Dendritic cell treated with granulocyte-macrophage colony-stimulating factor and Interleukin-4, amounts not matched to agents 40 ng/mL and 50 ng/mL, for 4 days (primary cell): ENCODE results near the gene ABCC4.

Experiments
- H3K27ac Mint-ChIP-seq: one replicate; pipeline ENCODE4 v1.8.0; 2022; ENCODE audit warnings: mild to moderate bottlenecking, mixed read lengths
- H3K27me3 Mint-ChIP-seq: one replicate; pipeline ENCODE4 v1.8.0; 2022; ENCODE audit warnings: mild to moderate bottlenecking, mixed read lengths
- H3K36me3 Mint-ChIP-seq: one replicate; pipeline ENCODE4 v1.8.0; 2022; ENCODE audit warnings: low read depth, mixed read lengths
- H3K4me1 Mint-ChIP-seq: one replicate; pipeline ENCODE4 v1.8.0; 2022; ENCODE audit warnings: low read depth, mixed read lengths
- H3K4me3 Mint-ChIP-seq: one replicate; pipeline ENCODE4 v1.8.0; 2022; ENCODE audit warnings: mild to moderate bottlenecking, moderate library complexity, mixed read lengths
- H3K9me3 Mint-ChIP-seq: one replicate; pipeline ENCODE4 v1.8.0; 2022; ENCODE audit warnings: mixed read lengths
- intact Hi-C: fragments of 100-400 bp; cut with micrococcal nuclease; formaldehyde crosslinking; loops from one replicate; pipeline ENCODE4 v1.15.0; 2022

ABCC4 gene

GRCh38 chr13:95261956-95262355 lies 39.3 kb downstream of the ABCC4 start:
- Mint-ChIP-seq H3K27ac (no peak overlapping the region), H3K36me3 (peaks cover 37% of the 10 kb centered on the region), H3K4me3 (no peak overlapping the region), H3K27me3 (no peaks in the 10 kb centered on the region), H3K9me3 (peaks cover 9% of the 10 kb centered on the region), H3K4me1 (no peaks in the 10 kb centered on the region)
- intact Hi-C loops: no loop called here

- Mint-ChIP-seq H3K4me1 (no peaks in the 10 kb centered on the region), H3K27ac (no peak overlapping the region), H3K9me3 (no peaks in the 10 kb centered on the region), H3K27me3 (no peaks in the 10 kb centered on the region), H3K36me3 (peaks cover 19% of the 10 kb centered on the region), H3K4me3 (no peak overlapping the region)
- intact Hi-C loops: no loop called here
These were observed 41.2 kb downstream of the ABCC4 start for GRCh38 chr13:95260031-95260525.

GRCh38 chr13:95258619-95259194 lies 42.5 kb downstream of the ABCC4 start:
- Mint-ChIP-seq H3K27ac (peak overlapping the region; percentile 13), H3K9me3 (no peaks in the 10 kb centered on the region), H3K4me1 (no peaks in the 10 kb centered on the region), H3K4me3 (no peak overlapping the region), H3K36me3 (peaks cover 11% of the 10 kb centered on the region), H3K27me3 (no peaks in the 10 kb centered on the region)
- intact Hi-C loops: no loop called here

- H3K27ac Mint-ChIP-seq: no peak overlapping the region
- H3K36me3 Mint-ChIP-seq: peaks cover 11% of the 10 kb centered on the region
- H3K4me1 Mint-ChIP-seq: no peaks in the 10 kb centered on the region
- no peak overlapping the region for H3K4me3 Mint-ChIP-seq
- H3K27me3 Mint-ChIP-seq: no peaks in the 10 kb centered on the region
- H3K9me3 Mint-ChIP-seq: no peaks in the 10 kb centered on the region
- intact Hi-C loops: no loop called here
These were observed 43.2 kb downstream of the ABCC4 start for GRCh38 chr13:95258098-95258497.

- intact Hi-C loops: no loop called here
- Mint-ChIP-seq H3K27ac (no peak overlapping the region), H3K36me3 (peaks cover 7% of the 10 kb centered on the region), H3K9me3 (no peaks in the 10 kb centered on the region), H3K27me3 (no peaks in the 10 kb centered on the region), H3K4me1 (peaks cover 4% of the 10 kb centered on the region), H3K4me3 (no peak overlapping the region)
These were observed 45.2 kb downstream of the ABCC4 start for GRCh38 chr13:95256091-95256490.

GRCh38 chr13:95255072-95255732 lies 46.0 kb downstream of the ABCC4 start:
- Mint-ChIP-seq H3K9me3 (no peaks in the 10 kb centered on the region), H3K27me3 (no peaks in the 10 kb centered on the region), H3K4me1 (peaks cover 7% of the 10 kb centered on the region), H3K27ac (no peak overlapping the region), H3K36me3 (peaks cover 7% of the 10 kb centered on the region), H3K4me3 (no peak overlapping the region)
- intact Hi-C loops: no loop called here

- H3K4me1 Mint-ChIP-seq: peaks cover 7% of the 10 kb centered on the region
- no peaks in the 10 kb centered on the region for H3K27me3 Mint-ChIP-seq
- peaks cover 7% of the 10 kb centered on the region for H3K36me3 Mint-ChIP-seq
- intact Hi-C loops: no loop called here
- H3K4me3 Mint-ChIP-seq: no peak overlapping the region
- no peak overlapping the region for H3K27ac Mint-ChIP-seq
- H3K9me3 Mint-ChIP-seq: no peaks in the 10 kb centered on the region
These were observed 46.9 kb downstream of the ABCC4 start for GRCh38 chr13:95254339-95254738.

GRCh38 chr13:95253033-95253432 lies 48.2 kb downstream of the ABCC4 start:
- no peaks in the 10 kb centered on the region for H3K9me3 Mint-ChIP-seq
- H3K4me3 Mint-ChIP-seq: no peak overlapping the region
- no peak overlapping the region for H3K27ac Mint-ChIP-seq
- intact Hi-C loops: no loop called here
- H3K36me3 Mint-ChIP-seq: peaks cover 1% of the 10 kb centered on the region
- H3K27me3 Mint-ChIP-seq: no peaks in the 10 kb centered on the region
- peaks cover 7% of the 10 kb centered on the region for H3K4me1 Mint-ChIP-seq

GRCh38 chr13:95251641-95252040 lies 49.6 kb downstream of the ABCC4 start:
- no peak overlapping the region for H3K4me3 Mint-ChIP-seq
- peaks cover 19% of the 10 kb centered on the region for H3K4me1 Mint-ChIP-seq
- H3K36me3 Mint-ChIP-seq: peaks cover 11% of the 10 kb centered on the region
- H3K9me3 Mint-ChIP-seq: no peaks in the 10 kb centered on the region
- H3K27me3 Mint-ChIP-seq: no peaks in the 10 kb centered on the region
- intact Hi-C loops: no loop called here
- no peak overlapping the region for H3K27ac Mint-ChIP-seq

GRCh38 chr13:95250961-95251360 lies 50.3 kb downstream of the ABCC4 start:
- no peak overlapping the region for H3K4me3 Mint-ChIP-seq
- H3K4me1 Mint-ChIP-seq: peaks cover 26% of the 10 kb centered on the region
- H3K9me3 Mint-ChIP-seq: no peaks in the 10 kb centered on the region
- H3K27me3 Mint-ChIP-seq: no peaks in the 10 kb centered on the region
- H3K27ac Mint-ChIP-seq: peak overlapping the region; percentile 18
- intact Hi-C loops: no loop called here
- H3K36me3 Mint-ChIP-seq: peaks cover 16% of the 10 kb centered on the region

GRCh38 chr13:95248953-95249352 lies 52.3 kb downstream of the ABCC4 start:
- intact Hi-C loops: no loop called here
- Mint-ChIP-seq H3K36me3 (peaks cover 23% of the 10 kb centered on the region), H3K27ac (no peak overlapping the region), H3K4me3 (no peak overlapping the region), H3K9me3 (no peaks in the 10 kb centered on the region), H3K27me3 (no peaks in the 10 kb centered on the region), H3K4me1 (peaks cover 45% of the 10 kb centered on the region)

GRCh38 chr13:95247852-95248251 lies 53.4 kb downstream of the ABCC4 start:
- Mint-ChIP-seq H3K4me1 (peaks cover 56% of the 10 kb centered on the region), H3K27ac (no peak overlapping the region), H3K27me3 (no peaks in the 10 kb centered on the region), H3K4me3 (no peak overlapping the region), H3K9me3 (no peaks in the 10 kb centered on the region), H3K36me3 (peaks cover 23% of the 10 kb centered on the region)
- intact Hi-C loops: no loop called here

GRCh38 chr13:95247171-95247570 lies 54.1 kb downstream of the ABCC4 start:
- Mint-ChIP-seq H3K36me3 (peaks cover 23% of the 10 kb centered on the region), H3K27me3 (no peaks in the 10 kb centered on the region), H3K4me1 (peaks cover 57% of the 10 kb centered on the region), H3K27ac (peak overlapping the region; percentile 81), H3K9me3 (no peaks in the 10 kb centered on the region), H3K4me3 (no peak overlapping the region)
- intact Hi-C loops: no loop called here

GRCh38 chr13:95246292-95247082 lies 54.8 kb downstream of the ABCC4 start:
- intact Hi-C loops: no loop called here
- H3K36me3 Mint-ChIP-seq: peaks cover 23% of the 10 kb centered on the region
- no peaks in the 10 kb centered on the region for H3K27me3 Mint-ChIP-seq
- no peak overlapping the region for H3K4me3 Mint-ChIP-seq
- peak overlapping the region; percentile 81 for H3K27ac Mint-ChIP-seq
- H3K4me1 Mint-ChIP-seq: peaks cover 62% of the 10 kb centered on the region
- no peaks in the 10 kb centered on the region for H3K9me3 Mint-ChIP-seq
